Breast epithelium (tissue), 4 donors: Measurements from ENCODE around the gene PTPRN2. TPM values are rescaled to one million over a fixed set of nuclear protein-coding genes. Genes with fewer than 3 reads are reported as not detected.

Source experiments
- DNase-seq, 2 donors: peaks; one replicate each; pipeline ENCODE4 v3.0.0-alpha.2; 2019; ENCODE audit warnings: low spot score in 2 of 2
- H3K27ac ChIP-seq, 2 donors: fragments of 200-600 bp; sonication (generic) in 1 of 2; one replicate each; pipeline ENCODE4 v1.5.1; 2016 to 2019; ENCODE audit warnings: mild to moderate bottlenecking in 1 of 2
- H3K27me3 ChIP-seq, 2 donors: fragments of 200-600 bp; sonication (generic) in 1 of 2; one replicate each; pipeline versions ENCODE4 v1.5.1 to v1.6.0; 2017 to 2019; ENCODE audit warnings: control low read depth in 1 of 2, mild to moderate bottlenecking in 1 of 2
- H3K36me3 ChIP-seq: fragments of 200-600 bp; one replicate; pipeline ENCODE4 v1.5.1; 2019
- H3K4me1 ChIP-seq, 2 donors: fragments of 200-600 bp; sonication (generic); one replicate each; pipeline ENCODE4 v1.5.1; 2016 to 2019; ENCODE audit warnings: control low read depth in 1 of 2
- H3K4me3 ChIP-seq, 3 donors: fragments of 200-600 bp; sonication (generic); 1 replicate in 2 of 3; 2 replicates in 1 of 3; pipeline ENCODE4 v1.5.1; 2016 to 2019; ENCODE audit warnings: mild to moderate bottlenecking in 3 of 3, moderate library complexity in 2 of 3
- H3K9me3 ChIP-seq, 2 donors: fragments of 200-600 bp; sonication (generic) in 1 of 2; one replicate each; pipeline ENCODE4 v1.5.1; 2016 to 2019; ENCODE audit warnings: control low read depth in 1 of 2
- CTCF ChIP-seq, 3 donors: fragments of 450-650 bp; IDR thresholded peaks; one replicate each; pipeline ENCODE4 v1.5.1; 2016 to 2017; ENCODE audit warnings: antibody characterized with exemption in 3 of 3, mild to moderate bottlenecking in 3 of 3, moderate library complexity in 3 of 3
- POLR2A ChIP-seq: fragments of 450-650 bp; IDR thresholded peaks from one replicate; pipeline ENCODE4 v1.6.1; 2016; ENCODE audit warnings: antibody characterized with exemption, mild to moderate bottlenecking, moderate library complexity
- POLR2AphosphoS5 ChIP-seq, 3 donors: sonication (generic); formaldehyde crosslinking; IDR thresholded peaks; one replicate each; pipeline ENCODE4 v1.6.1; 2017; ENCODE audit warnings: antibody characterized with exemption in 3 of 3
- intact Hi-C: fragments of 100-400 bp; cut with DNase I; formaldehyde crosslinking; loops from one replicate; pipeline ENCODE4 v1.15.1; 2023; ENCODE audit warnings: low total_unique reads
- total RNA-seq, 3 donors: library from RNA; depleted of rRNA; stranded (reverse); fragments of >200 nt; gene quantifications; one replicate each; pipeline ENCODE4 v1.1.0, GENCODE V29; 2016

Gene PTPRN2
- total RNA-seq, 3 donors from 2014 or later, result 1.6 to 2.2 (median 2.2) TPM

DNA sequence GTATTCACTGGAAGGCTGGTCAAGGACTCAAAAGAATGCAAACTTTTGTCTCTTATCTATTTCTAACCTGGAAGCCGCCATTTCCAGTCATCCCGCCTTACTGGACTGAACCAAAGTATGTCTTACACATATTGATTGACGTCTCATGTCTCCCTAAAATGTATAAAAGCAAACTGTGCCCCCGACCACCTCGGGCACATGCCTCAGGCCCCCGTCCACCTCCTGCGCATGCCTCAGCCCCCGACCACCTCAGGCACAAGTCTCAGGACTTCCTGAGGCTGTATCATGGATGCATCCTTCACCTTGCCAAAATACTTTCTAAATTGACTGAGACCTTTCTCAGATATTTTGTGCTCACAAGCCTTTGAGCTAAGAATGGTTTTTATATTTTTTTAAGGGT, 148.6 kb downstream of the PTPRN2 start:
- H3K36me3 ChIP-seq, result no peaks in the 10 kb centered on the region
- H3K9me3 ChIP-seq, result no peaks in the 10 kb centered on the region
- DNase-seq, result no peak
- H3K27me3 ChIP-seq, result peaks cover 0 to 10% of the 10 kb centered on the region in 2 donors
- H3K4me3 ChIP-seq, result no peak overlapping the region
- TF ChIP-seq POLR2A, result no peak
- no peak for TF ChIP-seq CTCF (IDR thresholded peaks at IDR 0.05)
- no peak for TF ChIP-seq POLR2AphosphoS5 (IDR thresholded peaks at IDR 0.05)
- intact Hi-C loops, result no loop called here
- H3K4me1 ChIP-seq, result no peaks in the 10 kb centered on the region
- H3K27ac ChIP-seq, result no peak overlapping the region

DNA sequence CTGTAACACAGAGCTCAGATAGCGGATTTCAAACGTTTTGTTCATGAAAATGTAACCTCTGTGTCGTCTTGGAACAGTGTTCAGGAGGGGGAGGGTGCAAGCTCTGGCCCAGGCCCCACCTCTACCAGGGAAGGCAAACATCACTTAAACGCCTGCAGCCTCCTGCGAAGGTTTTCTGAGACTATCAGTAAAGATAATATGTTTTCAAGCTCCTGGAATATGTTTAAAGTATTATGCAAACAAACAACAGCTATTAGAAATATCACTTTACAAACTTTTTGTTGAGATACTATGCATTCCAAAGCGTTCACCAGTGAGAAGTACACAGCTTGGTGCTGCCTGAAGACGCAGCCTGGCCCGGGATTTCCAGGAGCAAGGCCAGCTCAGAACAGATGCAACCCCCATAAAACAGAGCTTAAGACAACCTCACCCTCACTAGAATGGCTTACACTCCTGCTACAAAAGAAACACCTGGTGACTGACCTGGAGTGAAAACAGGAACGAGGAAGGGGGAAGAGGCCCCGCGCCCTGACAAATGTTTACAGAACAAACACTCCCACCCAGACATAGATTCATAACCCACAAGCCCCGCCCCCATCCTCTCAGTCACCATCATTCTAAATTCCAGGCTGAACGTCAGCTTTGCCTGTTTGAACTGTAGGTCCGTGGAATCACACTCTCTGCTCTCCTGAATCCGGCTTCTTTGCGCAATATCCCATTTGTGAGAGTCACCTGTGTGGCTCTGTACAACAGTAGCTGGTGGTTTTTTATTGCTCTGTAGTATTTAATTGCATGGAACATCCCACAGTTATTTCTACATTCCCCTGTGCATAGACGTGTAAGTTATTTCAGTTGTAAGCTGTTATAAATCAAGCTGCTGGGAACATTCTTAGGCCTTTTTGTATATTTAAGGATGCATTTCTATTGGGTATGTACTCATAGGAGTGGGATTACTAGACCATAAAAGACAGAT, 155.0 kb downstream of the PTPRN2 start:
- DNase-seq, result no peak
- no peaks in the 10 kb centered on the region for H3K4me1 ChIP-seq
- no peak overlapping the region for H3K4me3 ChIP-seq
- intact Hi-C loops, result no loop called here
- TF ChIP-seq CTCF (IDR thresholded peaks at IDR 0.05), result no peak
- TF ChIP-seq POLR2A, result no peak
- TF ChIP-seq POLR2AphosphoS5 (IDR thresholded peaks at IDR 0.05), result no peak
- H3K9me3 ChIP-seq, result no peaks in the 10 kb centered on the region
- peaks cover 0 to under 1% of the 10 kb centered on the region in 2 donors for H3K27me3 ChIP-seq
- no peak overlapping the region for H3K27ac ChIP-seq
- no peaks in the 10 kb centered on the region for H3K36me3 ChIP-seq

GRCh38 chr7:158431941-158432347, 155.7 kb downstream of the PTPRN2 start:
- no peak overlapping the region for H3K4me3 ChIP-seq
- H3K4me1 ChIP-seq, result no peaks in the 10 kb centered on the region
- H3K27me3 ChIP-seq, result no peaks in the 10 kb centered on the region
- no peak overlapping the region for H3K27ac ChIP-seq
- H3K9me3 ChIP-seq, result no peaks in the 10 kb centered on the region
- no peak for DNase-seq
- no peak for TF ChIP-seq CTCF (IDR thresholded peaks at IDR 0.05)
- TF ChIP-seq POLR2AphosphoS5 (IDR thresholded peaks at IDR 0.05), result no peak
- TF ChIP-seq POLR2A, result no peak
- H3K36me3 ChIP-seq, result no peaks in the 10 kb centered on the region
- intact Hi-C loops, result no loop called here

- intact Hi-C loops, result no loop called here
- H3K36me3 ChIP-seq, result no peaks in the 10 kb centered on the region
- H3K9me3 ChIP-seq, result no peaks in the 10 kb centered on the region
- DNase-seq, result no peak
- H3K4me1 ChIP-seq, result no peaks in the 10 kb centered on the region
- no peak for TF ChIP-seq POLR2AphosphoS5 (IDR thresholded peaks at IDR 0.05)
- no peak for TF ChIP-seq CTCF (IDR thresholded peaks at IDR 0.05)
- TF ChIP-seq POLR2A, result no peak
- no peaks in the 10 kb centered on the region for H3K27me3 ChIP-seq
- no peak overlapping the region for H3K27ac ChIP-seq
- no peak overlapping the region for H3K4me3 ChIP-seq
These were observed 156.3 kb downstream of the PTPRN2 start for GRCh38 chr7:158431055-158431940.
